ENCODE measurements around the gene CACNA2D2. TPM values are rescaled to one million over a fixed set of nuclear protein-coding genes. Genes with fewer than 3 reads are reported as not detected.

The CACNA2D2 gene
- total RNA-seq, 1 donor from 2014 or later = 17.3 TPM

GRCh38 chr3:50550079-50550736, 46.8 kb upstream of the CACNA2D2 start:
- peaks cover 6% of the 10 kb centered on the region for H3K27me3 Mint-ChIP-seq (ENCODE audit: unreplicated experiment)
- no peaks in the 10 kb centered on the region for H3K36me3 Mint-ChIP-seq (ENCODE audit: low read depth, unreplicated experiment)
- no peak overlapping the region for H3K27ac Mint-ChIP-seq (ENCODE audit: unreplicated experiment)
- DNase-seq (ENCODE audit: low spot score) = peak; percentile 79
- H3K4me1 Mint-ChIP-seq (ENCODE audit: unreplicated experiment) = no peaks in the 10 kb centered on the region
- H3K4me3 Mint-ChIP-seq (ENCODE audit: unreplicated experiment) = no peak overlapping the region
- peak; percentile 86 for TF ChIP-seq CTCF (IDR thresholded peaks at IDR 0.05; ENCODE audit: unreplicated experiment)
- H3K9me3 Mint-ChIP-seq (ENCODE audit: unreplicated experiment) = no peaks in the 10 kb centered on the region

- H3K4me3 Mint-ChIP-seq (ENCODE audit: unreplicated experiment) = no peak overlapping the region
- no peak for DNase-seq (ENCODE audit: low spot score)
- peaks cover 3% of the 10 kb centered on the region for H3K27me3 Mint-ChIP-seq (ENCODE audit: unreplicated experiment)
- H3K4me1 Mint-ChIP-seq (ENCODE audit: unreplicated experiment) = no peaks in the 10 kb centered on the region
- no peaks in the 10 kb centered on the region for H3K36me3 Mint-ChIP-seq (ENCODE audit: low read depth, unreplicated experiment)
- H3K9me3 Mint-ChIP-seq (ENCODE audit: unreplicated experiment) = no peaks in the 10 kb centered on the region
- no peak for TF ChIP-seq CTCF (IDR thresholded peaks at IDR 0.05; ENCODE audit: unreplicated experiment)
- no peak overlapping the region for H3K27ac Mint-ChIP-seq (ENCODE audit: unreplicated experiment)
These were observed 45.8 kb upstream of the CACNA2D2 start for GRCh38 chr3:50549226-50549625.

GRCh38 chr3:50545781-50546180, 42.3 kb upstream of the CACNA2D2 start:
- Mint-ChIP-seq H3K27me3 (ENCODE audit: unreplicated experiment) (peaks cover 5% of the 10 kb centered on the region), H3K36me3 (ENCODE audit: low read depth, unreplicated experiment) (no peaks in the 10 kb centered on the region), H3K4me3 (ENCODE audit: unreplicated experiment) (no peak overlapping the region), H3K4me1 (ENCODE audit: unreplicated experiment) (peaks cover 5% of the 10 kb centered on the region), H3K27ac (ENCODE audit: unreplicated experiment) (no peak overlapping the region), H3K9me3 (ENCODE audit: unreplicated experiment) (no peaks in the 10 kb centered on the region)
- TF ChIP-seq CTCF (IDR thresholded peaks at IDR 0.05; ENCODE audit: unreplicated experiment) = no peak
- no peak for DNase-seq (ENCODE audit: low spot score)

- peak; percentile 84 for DNase-seq (ENCODE audit: low spot score)
- Mint-ChIP-seq H3K27me3 (ENCODE audit: unreplicated experiment) (peaks cover 6% of the 10 kb centered on the region), H3K36me3 (ENCODE audit: low read depth, unreplicated experiment) (no peaks in the 10 kb centered on the region), H3K4me1 (ENCODE audit: unreplicated experiment) (peaks cover 16% of the 10 kb centered on the region), H3K27ac (ENCODE audit: unreplicated experiment) (no peak overlapping the region), H3K9me3 (ENCODE audit: unreplicated experiment) (no peaks in the 10 kb centered on the region), H3K4me3 (ENCODE audit: unreplicated experiment) (no peak overlapping the region)
- peak; percentile 88 for TF ChIP-seq CTCF (IDR thresholded peaks at IDR 0.05; ENCODE audit: unreplicated experiment)
These were observed 39.0 kb upstream of the CACNA2D2 start for GRCh38 chr3:50542177-50543034.
